Suprapubic skin (tissue), 3 donors: Measurements from ENCODE around the gene SLC8A2.

ENCODE experiments used
- POLR2A ChIP-seq, 2 donors: fragments of 450-650 bp; IDR thresholded peaks; one replicate each; pipeline ENCODE4 v1.6.1; 2017; ENCODE audit warnings: antibody characterized with exemption in 2 of 2, mild to moderate bottlenecking in 2 of 2, moderate library complexity in 2 of 2
- TF ChIP-seq, protein P1 (sequence below), 2 donors: fragments of 200-600 bp in 1 of 2; fragments of 450-650 bp in 1 of 2; sonication (generic) in 1 of 2; IDR thresholded peaks; one replicate each; pipeline ENCODE4 v1.5.1; 2016 to 2019; ENCODE audit warnings: antibody characterized with exemption in 2 of 2, mild to moderate bottlenecking in 1 of 2, moderate library complexity in 1 of 2

DNA sequence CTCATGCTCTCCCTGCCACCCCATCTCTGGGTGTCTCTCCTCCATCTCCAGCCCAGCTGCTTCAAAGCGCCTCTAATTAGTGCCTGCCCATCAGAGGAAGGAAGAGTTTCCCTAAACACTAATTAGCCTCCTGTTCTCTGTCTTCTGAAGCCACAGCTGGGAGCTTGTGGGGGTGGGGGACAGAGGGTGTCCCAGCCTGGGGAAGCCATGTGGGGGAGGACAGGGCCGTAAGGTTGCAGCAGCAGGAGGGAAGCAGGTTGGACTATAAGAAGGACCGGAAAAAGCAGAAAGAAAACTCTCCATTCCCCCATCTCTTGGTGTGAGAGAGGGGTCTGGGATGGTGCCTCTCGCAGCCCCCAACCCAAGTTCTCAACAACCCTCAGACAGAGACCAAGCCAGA lies 26.2 kb downstream of the SLC8A2 start:
- no peak for TF ChIP-seq POLR2A (IDR thresholded peaks at IDR 0.05)
- TF ChIP-seq, protein P1, sequence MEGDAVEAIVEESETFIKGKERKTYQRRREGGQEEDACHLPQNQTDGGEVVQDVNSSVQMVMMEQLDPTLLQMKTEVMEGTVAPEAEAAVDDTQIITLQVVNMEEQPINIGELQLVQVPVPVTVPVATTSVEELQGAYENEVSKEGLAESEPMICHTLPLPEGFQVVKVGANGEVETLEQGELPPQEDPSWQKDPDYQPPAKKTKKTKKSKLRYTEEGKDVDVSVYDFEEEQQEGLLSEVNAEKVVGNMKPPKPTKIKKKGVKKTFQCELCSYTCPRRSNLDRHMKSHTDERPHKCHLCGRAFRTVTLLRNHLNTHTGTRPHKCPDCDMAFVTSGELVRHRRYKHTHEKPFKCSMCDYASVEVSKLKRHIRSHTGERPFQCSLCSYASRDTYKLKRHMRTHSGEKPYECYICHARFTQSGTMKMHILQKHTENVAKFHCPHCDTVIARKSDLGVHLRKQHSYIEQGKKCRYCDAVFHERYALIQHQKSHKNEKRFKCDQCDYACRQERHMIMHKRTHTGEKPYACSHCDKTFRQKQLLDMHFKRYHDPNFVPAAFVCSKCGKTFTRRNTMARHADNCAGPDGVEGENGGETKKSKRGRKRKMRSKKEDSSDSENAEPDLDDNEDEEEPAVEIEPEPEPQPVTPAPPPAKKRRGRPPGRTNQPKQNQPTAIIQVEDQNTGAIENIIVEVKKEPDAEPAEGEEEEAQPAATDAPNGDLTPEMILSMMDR (IDR thresholded peaks at IDR 0.05), result no peak
